OCI-LY3 (cell line): Measurements from ENCODE around the gene NPIPA5.

Source experiments
- EZH2phosphoT487 ChIP-seq: fragments of 200-600 bp; shearing (Covaris generic); IDR thresholded peaks from 2 replicates; pipeline ENCODE4 v1.6.1; 2018; ENCODE audit warnings: antibody characterized with exemption, mixed run types, low read depth
- TF ChIP-seq, protein P1 (sequence below): fragments of 200-600, 300-600 bp; sonication (generic); IDR thresholded peaks from 2 replicates; pipeline ENCODE4 v1.5.1; 2014; ENCODE audit warnings: antibody characterized with exemption, low read length, low read depth

DNA sequence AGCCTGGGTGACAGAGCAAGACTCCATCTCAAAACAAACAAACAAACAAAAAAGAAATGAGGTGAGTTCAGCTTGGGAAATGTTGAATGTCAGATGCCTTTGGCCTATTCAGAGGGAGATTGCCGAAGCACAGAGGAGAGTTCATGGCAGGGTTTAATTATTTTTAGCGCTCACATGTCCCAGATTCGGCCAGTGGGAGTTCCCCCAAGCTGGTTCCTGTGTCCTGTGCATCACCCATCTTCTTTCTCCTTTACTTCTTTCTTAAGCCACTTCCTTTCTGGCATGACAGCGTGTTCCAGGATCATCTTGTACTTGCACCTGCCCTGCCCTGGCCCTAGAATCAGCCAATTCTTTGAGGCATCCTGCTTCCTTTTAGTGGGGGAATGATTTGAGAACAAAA, 26.7 kb upstream of the NPIPA5 start:
- TF ChIP-seq, protein P1, sequence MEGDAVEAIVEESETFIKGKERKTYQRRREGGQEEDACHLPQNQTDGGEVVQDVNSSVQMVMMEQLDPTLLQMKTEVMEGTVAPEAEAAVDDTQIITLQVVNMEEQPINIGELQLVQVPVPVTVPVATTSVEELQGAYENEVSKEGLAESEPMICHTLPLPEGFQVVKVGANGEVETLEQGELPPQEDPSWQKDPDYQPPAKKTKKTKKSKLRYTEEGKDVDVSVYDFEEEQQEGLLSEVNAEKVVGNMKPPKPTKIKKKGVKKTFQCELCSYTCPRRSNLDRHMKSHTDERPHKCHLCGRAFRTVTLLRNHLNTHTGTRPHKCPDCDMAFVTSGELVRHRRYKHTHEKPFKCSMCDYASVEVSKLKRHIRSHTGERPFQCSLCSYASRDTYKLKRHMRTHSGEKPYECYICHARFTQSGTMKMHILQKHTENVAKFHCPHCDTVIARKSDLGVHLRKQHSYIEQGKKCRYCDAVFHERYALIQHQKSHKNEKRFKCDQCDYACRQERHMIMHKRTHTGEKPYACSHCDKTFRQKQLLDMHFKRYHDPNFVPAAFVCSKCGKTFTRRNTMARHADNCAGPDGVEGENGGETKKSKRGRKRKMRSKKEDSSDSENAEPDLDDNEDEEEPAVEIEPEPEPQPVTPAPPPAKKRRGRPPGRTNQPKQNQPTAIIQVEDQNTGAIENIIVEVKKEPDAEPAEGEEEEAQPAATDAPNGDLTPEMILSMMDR = no peak
- no peak for TF ChIP-seq EZH2phosphoT487
